CD4-positive, alpha-beta T cell treated with Interleukin-6 at 100 ng/mL for 8 hours (primary cell): ENCODE results near the gene EHMT1.

Experiments
- DNase-seq: peaks from one replicate; pipeline ENCODE4 v3.0.0-alpha.2; 2020; ENCODE audit warnings: mixed read lengths, low spot score

EHMT1 gene

DNA sequence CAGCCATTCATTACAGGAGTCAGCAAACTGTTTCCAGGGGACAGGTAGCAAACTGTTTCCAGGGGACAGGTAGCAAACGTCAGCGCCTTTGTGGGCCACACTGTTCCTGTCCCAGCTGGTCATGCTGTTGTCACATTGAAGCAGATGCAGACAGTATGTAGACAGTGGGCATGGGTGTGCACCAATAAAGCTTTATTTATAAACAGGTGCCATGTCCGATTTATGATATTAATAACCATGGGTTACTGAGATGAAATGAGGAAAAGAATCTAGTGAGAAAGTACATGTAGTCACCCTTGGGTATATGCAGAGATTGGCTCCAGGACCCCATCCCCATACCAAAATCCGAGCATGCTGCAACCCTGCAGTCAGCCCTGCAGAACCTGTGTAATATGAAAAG, 122.5 kb downstream of the EHMT1 start:
- DNase-seq = no peak

DNA sequence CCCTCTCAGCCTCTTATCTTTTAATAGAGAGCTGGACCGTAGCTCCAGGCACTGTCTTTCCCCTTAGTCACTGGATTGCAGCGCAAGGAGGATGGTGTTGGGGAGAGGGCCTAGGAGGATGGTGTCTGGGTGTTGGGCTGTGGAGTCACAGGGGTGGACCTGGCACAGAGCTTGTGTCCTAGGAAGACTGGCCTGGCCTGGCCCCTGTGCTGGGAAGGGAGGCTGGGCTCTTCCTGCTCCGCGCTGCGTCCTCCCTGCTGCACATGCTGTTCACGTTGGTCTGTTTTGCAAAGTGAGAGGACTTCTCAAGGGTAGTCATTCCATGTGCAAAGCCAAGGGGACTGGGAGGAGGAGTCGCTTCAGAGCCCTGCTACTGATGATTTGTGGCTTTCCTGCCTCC, 123.9 kb downstream of the EHMT1 start:
- DNase-seq = no peak

DNA sequence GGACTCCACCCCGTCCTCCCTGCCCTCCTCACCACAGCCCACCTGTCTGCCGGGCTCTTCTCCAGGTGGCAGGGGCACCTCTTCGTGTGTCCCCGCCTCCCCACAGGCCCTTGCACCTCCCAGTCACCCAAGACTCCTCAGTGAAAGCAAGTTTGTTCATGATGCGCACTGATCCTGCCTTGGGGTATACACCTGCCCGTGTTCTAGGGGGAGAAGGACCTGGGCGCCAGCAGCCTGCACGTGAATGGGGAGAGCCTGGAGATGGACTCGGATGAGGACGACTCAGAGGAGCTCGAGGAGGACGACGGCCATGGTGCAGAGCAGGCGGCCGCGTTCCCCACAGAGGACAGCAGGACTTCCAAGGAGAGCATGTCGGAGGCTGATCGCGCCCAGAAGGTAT, 124.9 kb downstream of the EHMT1 start:
- DNase-seq = no peak

DNA sequence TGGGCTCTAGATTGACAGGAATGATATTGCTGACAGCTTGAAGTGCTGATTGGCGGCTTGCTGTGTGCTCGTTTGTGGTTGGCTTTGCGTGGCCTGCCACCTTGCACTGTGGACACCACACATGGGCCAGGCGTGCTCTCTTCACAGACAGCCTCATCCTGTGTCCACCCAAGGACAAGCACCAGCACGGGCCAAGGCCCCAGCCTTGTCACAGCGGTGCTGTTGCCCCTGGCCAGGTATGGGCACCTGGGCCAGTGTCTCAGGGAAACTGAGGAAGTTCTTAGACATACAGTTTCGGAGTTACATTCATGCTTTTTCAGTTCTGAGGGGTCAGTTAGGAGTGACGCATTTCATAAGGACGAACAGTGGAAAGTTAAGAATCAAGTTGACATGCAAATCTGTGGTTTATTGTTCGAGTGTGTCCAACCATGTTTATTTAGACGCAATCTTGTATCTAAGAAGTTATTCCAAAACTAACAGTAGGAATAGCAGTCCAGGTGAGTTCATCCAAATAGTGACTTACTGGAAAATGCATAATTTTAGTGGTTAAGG, 125.9 kb downstream of the EHMT1 start:
- DNase-seq = no peak

DNA sequence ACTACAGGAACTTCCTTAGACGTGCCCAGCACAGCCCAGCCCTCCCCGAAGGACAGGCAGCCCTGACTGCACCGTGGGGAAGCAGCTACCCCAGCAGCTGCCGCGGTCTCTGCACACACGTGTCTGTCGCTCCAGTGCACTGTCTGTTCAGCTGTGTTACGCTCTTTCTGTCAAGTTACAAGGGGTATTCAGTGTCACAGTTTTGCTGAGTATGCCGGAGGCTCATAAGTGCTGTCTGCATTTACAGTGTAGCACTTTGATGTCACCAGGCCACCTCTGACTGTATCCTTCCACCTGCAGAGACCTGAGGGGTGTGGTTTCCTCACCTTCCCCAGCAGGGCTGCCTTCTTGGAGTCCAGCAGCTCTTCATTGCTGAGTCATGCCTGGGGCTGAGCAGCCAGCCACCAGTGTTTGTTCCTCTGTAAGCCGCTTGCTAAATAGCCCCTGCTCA, 126.8 kb downstream of the EHMT1 start:
- no peak for DNase-seq

DNA sequence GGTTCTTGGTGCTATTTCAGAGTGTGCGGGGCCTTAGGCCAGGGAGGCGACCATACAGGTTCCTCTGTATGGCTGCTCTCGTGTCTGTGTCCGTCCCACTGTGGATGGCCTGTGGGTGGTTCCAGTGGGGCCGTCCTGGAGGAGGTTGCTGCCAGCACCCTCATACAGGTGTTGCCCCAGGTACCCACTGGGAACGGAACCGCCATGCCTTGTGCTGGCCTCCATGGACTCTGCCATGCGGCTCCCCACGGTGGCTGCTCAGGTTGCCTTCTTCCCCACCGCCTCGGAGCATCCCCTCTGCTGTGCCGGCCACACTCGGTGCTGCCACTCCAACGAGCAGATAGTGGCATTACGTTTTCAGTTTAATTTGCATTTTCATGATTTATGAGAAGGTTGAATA, 129.5 kb downstream of the EHMT1 start:
- DNase-seq = no peak

DNA sequence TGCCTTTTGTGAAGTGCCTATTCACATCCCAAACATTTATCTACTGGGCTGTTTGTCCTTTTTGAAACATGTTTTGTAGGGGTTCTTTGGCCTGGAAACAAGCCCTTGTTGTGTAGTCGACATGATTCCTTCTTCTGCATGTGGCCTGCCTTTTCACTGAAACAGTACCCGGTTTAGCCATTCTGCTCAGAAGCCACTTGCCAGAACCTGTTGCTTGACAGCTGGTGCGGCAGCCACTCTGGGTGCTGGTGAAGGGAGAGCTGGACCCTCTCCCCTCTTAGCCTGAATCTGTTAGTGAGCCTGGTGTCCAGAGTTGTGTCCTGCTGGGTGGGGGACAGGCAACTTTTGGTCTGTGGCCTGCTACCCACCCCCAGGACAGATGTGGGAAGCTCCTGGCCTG, 129.9 kb downstream of the EHMT1 start:
- no peak for DNase-seq

DNA sequence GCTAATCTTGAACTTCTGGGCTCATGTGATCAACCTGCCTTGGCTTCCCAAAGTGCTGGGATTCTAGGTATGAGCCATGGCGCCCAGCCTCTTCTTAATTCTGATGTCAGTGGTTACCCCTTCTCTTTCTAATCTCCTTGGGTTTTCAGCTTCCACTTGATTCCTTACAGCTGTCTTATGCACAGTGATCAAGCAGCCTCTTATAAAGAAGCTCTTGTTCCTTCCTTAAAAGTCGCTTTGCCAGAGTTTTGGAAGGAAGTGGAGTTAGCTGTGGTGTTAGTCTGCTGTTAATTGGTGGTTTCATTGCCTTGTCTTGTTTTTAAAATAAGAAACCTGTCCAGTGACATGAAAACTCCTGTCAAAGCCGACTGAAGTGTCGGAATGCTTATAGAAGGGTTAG, 130.7 kb downstream of the EHMT1 start:
- DNase-seq = no peak

DNA sequence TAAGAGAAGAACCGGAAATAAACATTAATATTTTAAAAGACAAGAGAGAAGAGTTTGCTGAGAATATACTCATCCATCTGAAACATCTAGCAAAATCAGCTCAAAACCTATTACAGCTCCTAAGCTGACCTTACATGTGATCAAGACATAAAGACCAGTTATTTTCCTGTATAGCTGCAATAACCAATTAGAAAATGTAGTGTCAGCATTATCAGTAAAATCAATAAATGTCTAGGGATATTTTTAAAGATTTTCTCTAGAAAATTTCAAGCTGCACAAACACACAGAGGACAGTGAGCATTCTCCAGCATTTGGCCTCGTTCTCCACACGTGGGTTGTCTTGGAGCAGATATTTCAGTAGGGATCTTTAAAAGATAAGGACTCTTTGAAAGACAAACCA, 131.2 kb downstream of the EHMT1 start:
- DNase-seq = no peak

DNA sequence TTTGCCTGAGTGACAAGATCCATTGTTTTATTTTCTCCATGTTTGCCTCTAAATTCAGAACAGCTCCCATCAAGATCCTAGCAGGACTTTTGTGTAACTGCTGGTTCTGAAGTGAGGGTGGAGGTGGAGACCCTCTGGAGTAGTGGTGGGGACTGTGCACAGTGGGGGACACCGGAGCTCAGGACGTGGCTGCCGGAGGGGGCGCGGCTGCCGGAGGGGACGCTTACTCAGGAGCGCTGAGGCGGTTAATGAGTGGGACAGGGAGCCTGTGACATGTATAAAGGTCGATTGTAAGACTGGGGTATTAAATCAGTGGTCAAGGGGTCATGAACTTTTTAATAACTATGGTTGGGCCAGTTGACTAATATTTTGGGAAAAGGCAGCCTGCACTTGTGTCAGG, 131.8 kb downstream of the EHMT1 start:
- DNase-seq = no peak

DNA sequence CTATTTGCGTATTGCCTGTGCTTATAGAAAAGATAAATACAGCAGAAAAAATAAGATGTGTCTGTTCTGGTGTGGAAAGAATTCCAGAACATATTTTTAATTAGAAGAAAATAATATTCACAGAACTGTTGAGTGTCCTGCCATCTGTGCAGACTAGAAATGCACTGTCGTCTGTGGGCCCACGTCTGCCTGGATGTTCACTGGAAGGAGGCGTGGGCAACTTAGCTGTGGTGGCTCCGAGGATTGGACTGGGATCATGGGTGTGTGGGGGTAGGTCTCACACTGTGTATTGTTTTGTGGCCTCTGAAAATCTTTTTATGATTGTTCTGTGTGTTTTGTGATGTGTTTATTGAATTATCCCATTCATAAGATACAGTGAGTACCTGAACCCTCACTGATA, 132.8 kb downstream of the EHMT1 start:
- DNase-seq = no peak

DNA sequence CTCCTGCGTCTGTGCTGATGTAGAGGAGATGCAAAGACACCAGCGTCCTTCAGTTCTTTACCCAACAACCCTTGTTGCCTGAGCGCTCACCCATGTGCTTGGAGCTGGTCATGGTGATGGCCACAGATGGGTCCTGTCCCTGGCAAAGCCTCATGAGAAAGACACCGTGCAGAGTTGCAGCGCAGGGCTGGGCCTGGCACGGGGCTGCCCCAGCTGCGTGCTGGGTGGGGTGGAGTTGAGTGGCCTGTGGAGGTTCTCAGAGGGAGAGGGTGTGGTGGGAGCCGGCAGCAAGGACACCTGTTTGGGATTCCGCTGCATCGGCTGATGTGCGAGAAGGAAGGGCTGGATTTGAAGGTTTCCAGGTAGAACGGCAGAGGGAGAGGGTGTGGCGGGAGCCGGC, 133.6 kb downstream of the EHMT1 start:
- DNase-seq = no peak

DNA sequence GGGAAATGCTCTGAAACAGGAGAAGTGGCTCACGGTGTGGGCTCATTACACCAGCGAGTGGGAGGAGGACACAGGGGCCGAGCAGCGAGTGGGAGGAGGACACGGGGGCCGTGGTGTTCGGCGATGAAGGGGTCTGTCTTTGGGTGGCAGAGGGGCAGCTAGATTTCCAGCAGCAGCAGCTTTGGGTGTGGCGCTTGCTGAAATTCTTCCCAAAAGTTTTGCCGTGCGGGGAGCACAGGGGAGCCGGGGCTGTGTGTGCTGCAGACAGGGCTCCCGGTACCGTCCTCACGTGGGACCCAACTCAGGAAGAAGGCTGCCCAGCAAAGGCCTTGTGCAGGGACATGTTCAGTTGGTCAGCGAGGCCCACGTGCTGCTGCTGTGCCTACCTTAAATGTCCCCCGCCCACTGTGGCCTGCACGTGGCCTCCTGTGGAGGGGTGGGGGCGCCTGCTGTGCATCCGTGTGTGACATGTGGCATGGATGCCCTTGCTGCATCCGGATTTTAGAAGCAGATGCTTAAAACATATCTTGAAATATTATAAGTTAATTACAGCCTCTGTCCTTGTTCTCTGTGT, 134.5 kb downstream of the EHMT1 start:
- no peak for DNase-seq

DNA sequence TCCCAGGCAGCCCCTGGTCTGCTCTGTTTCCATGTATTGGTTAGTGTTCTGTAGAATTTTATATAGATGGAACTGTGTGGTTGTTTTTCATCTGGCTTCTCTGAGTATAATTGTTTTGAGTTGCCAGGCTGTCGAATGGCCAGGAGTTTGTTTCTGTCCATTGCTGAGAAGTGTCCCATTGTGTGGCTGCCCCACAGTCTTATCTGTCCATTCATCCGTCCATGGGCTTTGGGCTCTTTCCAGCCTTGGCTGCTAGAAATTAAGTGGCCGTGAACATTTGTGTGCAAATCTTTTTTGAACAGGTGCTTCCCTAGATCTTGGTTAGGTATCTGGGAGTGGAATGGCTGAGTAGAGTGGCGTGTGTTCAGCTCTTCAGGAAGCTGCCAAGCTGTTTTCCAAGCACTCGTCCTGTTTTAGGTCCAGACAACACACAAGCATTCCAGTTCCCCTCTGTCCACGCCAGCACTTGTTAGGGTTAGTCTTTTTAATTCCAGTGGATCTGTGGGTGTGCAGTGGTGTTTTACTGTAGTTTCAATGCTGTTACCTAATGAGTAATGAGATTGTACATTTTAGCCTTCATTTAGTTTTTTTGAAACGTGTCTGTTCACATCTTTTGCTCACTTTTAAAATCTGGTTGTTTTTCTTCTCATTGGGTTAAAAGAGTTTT, 136.6 kb downstream of the EHMT1 start:
- no peak for DNase-seq

DNA sequence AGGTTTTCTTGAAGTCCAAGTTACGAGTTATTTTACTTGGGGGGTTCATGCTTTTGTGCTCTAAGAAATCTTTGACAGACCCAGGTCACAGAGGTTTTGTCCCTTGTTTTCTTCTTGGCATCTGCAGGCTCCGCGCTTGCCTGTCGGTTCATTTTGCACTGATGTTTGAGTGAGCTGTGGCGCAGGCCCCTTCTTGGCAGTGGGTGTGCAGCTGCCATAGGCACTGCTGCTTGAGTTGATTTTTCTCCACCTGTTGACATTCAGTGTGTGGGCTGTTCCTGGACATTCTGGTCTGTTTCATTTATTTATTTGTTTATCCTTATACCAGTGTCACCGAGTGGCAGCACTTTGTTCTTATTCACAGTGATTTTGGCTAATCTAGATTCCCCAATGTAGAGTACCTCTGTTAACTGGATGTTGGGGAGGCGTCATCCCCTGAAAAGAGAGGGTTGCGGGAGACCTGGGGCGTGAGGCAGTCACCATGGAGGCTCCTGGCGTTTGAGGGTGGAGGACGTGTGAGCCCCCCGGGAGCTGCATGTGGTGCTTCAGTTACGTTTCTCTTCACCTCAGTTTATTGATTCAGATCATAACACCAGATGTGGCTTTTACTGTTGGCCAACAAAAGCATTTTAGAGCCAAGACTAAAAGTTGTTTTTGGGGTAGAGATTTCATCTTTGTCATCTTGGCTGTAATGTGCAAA, 137.4 kb downstream of the EHMT1 start:
- DNase-seq = no peak

DNA sequence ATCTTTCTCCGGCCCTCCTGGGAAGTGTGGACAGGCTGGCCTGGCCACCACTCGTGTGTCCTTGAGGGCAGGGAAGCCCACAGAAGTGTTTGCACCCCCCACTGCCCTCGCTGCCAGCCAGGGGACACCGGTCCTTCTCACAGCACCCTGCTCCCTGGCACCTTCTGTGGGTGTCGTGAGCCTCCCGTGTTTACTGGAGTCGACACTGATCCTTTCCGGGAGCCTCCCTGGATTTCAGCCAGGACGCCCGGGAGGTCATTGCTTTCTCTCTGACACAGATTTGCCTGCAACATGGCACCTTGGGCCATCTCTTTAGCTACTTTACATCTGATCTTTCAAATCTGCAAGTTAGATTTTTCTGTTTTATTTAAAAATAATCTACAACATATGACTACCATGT, 138.3 kb downstream of the EHMT1 start:
- DNase-seq = no peak

DNA sequence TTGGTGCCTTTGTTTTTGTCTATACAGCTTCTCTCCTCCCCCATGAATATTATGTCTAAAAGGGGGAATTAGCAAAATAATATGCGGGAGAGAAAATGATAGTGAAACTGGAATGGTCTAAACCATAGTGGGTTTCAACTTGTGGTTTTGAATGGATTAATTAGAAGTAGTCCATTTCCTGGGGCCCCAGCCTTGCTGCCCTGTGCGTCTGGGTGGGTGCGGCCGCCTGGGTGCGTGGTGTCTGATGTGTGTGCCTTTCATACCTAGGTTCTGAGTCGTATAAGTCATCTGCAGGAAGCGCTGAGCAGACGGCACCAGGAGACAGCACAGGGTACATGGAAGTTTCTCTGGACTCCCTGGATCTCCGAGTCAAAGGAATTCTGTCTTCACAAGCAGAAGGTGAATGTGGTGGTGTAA, 138.8 kb downstream of the EHMT1 start:
- peak; percentile 14 for DNase-seq

DNA sequence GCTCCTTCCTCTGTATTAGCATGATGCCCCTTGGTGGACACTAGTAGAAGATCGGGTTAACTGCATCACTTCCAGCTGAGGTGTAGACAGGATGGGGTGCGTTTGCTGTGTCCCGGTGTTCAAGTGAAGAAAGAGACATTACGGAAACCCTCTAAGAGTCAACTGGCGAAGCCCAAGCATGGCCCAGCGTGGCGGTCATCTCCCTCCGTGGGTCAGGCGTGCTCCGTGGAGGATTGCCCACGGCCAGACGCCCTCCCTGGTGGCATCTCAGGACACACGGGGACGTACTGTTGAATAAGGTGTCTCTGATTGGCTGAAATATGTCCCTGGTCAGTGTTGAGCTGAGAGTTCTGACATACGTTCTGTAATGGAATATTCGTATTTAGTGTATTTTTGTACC, 139.3 kb downstream of the EHMT1 start:
- DNase-seq = no peak

DNA sequence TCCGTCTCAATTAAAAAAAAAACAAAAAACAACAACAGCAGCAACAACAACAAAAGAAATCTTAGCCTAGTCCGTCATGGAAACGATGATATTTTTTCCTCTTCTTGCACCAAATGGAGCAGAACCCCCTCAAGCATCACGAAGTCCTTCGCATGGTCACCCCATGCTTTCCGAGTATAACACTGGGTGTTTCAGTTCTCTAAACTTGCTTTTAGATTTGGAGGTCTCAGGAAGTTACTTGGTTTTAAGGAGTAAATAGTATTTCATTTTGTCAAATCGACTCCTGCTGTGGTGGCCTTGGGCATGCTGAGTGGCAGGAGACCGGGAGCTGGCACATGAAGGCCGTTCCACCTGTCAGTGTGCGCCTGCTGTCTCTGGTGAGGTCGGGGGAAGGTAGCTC, 140.3 kb downstream of the EHMT1 start:
- DNase-seq = no peak

DNA sequence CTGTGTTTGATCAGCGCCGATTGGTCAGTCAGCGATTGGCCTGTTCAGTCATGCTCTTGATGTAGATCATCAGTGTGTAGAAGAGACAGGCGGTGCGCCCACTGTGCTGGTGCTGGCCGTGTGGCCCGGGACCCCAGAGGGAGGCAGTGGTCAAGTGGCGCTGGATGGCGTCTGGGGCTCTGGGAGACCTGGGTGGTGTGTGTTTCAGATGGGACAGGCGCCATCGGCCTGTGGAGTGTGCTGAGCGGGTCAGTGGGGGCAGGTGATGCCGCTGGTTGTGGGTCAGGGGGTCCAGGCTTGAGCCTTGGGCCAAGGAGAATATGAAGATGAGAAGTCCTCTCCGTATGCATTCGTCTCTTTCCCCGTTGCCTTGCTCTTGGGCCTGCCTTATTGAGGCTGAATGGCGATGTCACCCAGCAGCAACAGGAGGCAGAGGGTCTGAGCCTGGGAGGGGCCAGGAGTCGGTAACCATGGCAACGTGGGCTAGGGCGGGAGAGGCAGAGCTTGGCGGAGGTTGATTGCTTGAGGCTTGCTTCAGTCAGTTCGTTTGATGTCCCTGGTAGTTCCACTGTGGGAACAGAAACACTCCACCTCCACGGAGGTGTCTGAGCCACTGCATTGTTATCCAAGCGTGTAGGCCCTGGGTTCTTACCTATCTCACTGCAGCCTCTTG, 141.0 kb downstream of the EHMT1 start:
- no peak for DNase-seq

DNA sequence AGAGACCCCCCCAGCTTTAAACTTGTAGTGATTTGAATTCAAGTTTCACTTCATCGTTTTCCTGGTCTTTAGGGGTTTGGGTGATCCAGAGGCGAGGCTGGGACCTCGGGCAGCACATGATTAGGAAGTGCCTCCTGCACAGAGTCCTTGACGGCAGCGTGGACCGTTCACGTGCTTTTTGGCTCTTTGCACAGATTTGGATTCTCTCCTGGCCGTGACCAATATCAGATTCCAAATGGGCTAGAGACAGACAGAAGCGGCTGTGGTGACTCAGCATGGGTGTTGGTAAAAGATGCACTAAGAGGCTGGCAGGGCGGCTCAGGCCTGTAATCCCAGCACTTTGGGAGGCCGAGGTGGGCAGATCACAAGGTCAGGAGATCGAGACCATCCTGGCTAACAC, 141.6 kb downstream of the EHMT1 start:
- DNase-seq = no peak

DNA sequence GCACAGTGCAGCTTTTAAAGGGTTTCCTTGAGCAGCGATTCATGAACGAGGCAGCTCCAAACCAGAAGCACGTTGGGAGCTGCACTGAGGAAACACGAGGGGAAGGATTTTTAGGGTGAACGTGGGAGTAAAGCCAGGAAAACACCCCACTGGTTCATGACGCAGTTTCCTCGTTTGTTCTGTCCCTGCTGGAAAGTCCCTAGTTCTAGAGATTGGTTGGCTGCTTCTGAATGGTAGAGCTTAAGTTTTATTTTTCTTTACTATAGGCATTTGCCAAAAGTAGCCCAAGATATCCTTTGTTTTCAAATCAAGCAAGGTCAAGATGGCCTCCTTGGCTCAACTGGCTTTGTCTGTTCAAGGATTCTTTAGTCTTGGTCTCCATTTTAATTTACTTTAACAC, 142.2 kb downstream of the EHMT1 start:
- no peak for DNase-seq

DNA sequence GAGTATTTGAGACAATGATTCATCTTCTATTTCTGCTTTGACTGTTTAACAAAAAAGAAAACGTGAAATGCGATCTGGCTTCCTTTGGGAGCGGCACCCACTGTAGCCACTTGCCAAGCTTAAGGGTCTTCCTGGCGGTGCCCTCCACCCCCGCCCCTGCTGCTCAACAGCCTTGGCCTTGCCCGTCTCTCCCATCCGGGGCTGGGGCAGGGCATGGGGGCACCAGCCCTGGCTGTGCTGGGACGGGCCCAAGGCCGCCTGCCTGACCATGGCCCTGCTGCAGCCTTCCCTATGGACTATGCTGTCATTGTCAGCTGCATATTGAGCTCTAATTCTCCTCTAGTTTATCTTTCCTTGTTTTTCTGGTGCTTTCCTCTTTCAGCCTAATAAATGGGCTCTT, 143.0 kb downstream of the EHMT1 start:
- no peak for DNase-seq
